T-helper 2 cell treated with Interferon-gamma antibody and Interleukin-4, amounts not matched to agents 100 ng/mL and 5 ng/mL, for 36 hours (primary cell): ENCODE measurements around the gene WFS1. TPM values are rescaled to one million over a fixed set of nuclear protein-coding genes. Genes with fewer than 3 reads are reported as not detected.

Experiments used
- intact Hi-C: fragments of 100-400 bp; cut with micrococcal nuclease; formaldehyde crosslinking; loops from one replicate; pipeline ENCODE4 v1.15.1; 2023
- total RNA-seq: library from RNA; stranded (reverse); gene quantifications from 2 replicates; pipeline ENCODE4 v1.2.3, GENCODE V29; 2022

The WFS1 gene
- total RNA-seq, 1 donor from 2014 or later = 2.6 TPM

DNA sequence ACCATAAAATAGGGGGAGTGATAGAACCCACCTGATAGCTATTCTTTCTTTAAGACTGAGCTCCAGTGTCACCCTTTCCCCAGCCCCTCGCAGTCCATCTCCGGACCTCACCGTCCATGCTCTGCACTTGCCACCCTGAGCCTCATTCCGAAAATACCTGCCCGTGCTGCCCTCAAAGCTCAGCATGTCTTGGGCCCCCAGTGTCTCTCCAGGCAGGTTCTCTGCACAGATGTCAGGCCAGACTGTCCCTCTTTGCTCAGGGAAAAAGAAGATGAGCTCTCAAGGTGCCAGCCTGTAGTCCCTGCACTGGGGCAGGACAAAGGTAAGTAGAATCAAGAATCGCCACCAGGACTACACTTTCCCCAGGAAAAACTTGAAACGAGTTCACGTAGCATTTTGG is 9.8 kb upstream of the WFS1 start:
- intact Hi-C loops = no loop called here

- intact Hi-C loops = no loop called here
These were observed 7.5 kb upstream of the WFS1 start for GRCh38 chr4:6262176-6262575.

DNA sequence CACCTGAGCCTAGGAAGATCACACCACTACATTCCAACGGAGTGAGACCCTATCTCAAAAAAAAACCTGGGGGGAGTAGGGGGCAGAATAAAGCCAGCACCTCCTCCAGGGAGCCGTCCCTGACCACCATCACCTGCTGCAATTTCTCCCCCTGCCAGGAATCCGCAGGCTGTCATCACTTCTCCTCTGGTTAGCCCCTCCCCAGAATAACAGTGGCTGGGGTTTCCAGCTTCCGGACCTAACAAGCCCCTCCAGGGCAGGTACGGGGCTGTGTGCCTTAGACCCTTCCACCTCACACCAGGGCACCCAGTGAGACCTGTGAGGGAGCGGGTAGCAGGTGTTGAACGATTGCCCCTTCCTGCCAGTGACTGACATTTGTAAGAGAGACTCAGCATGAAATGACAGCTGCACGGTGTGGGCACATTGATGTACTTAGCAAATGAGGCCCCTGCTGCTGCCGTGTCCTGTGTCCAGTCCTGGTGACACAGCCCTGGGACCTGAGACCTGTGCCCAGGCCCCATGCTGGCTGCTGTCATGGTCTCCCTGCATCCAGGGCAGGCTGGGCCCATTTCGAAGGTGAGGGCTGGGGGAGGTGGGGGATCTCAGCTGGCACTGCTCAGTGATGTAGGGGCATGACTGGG is 6.7 kb upstream of the WFS1 start:
- intact Hi-C loops = no loop called here

DNA sequence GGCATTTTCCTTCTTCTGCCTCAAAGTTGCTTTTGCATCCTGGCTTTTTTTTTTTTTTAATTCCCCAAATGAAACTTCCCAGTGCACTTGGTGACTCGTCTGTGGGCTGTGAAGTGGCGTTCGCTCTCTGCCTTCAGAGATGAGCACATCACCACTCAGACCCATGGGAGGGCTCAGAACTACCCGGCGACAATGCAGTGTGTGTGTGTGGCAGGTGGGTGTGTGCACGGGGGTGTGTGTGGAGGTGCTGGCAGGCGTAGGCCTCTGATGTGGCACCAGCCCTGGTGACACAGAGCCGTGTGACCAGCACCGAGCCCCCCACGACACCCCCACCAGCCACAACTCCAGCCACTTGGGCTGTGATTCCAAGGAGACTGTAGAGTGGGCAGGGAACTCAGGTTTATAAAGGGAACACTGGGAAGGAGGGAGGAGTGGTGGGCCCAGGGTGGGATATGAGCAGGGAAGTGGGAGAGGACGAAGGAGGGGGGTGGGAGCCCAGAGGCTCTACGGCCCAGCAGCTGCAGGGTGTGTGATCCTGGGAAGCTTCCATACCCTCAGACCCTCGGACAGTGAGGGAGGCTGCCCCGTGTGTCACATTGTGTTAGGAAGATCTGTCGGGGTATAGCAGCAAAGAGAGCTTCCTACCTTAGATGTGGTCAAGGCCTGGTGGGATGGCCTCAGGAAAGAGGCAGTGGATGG is 6.0 kb upstream of the WFS1 start:
- intact Hi-C loops = no loop called here

GRCh38 chr4:6264225-6264540 is 5.5 kb upstream of the WFS1 start:
- intact Hi-C loops = no loop called here

DNA sequence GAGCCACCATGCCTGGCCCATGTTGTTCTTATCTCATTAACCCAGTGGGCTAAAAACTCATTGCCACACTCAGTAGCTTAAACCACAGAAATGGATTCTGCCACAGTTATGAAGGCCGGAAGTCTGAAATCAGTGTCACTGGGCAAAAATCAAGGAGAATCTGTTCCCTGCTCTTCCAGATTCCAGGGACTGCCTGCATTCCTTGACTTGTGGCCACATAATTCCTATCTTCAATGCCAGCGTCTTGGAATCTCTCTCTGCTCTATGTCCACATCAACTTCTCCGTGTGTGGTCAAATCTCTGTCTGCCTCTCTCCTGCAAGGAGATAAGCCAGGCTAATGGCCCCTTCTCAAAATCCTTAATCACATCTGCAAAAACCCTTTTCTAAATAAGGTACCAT is 4.1 kb upstream of the WFS1 start:
- intact Hi-C loops = loop anchor here (5.0 kb wide), 2 partner anchors 63 to 377 kb away; partner anchors contain the start of genes JAKMIP1 and MRFAP1

DNA sequence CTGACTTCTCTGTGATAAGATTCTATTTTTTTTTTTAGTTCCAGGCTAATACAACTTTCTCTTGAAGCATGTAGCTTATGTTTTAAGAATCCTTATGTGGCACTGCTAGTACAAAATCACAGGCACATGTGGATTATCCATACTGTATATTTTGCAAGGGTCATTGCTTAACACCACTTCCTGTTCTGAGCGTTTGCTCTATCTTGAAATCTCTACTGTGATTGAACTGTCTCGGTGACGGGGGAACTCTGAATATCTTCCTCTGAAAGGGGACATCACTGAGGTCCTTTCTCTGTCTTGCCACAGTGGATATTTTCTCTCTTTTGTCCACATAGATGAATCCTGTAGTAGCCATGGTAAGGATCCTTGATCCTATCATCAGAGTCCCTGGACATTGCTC is 2.1 kb upstream of the WFS1 start:
- intact Hi-C loops = loop anchor here (5.0 kb wide), 2 partner anchors 65 to 375 kb away; partner anchors contain the start of genes JAKMIP1 and MRFAP1

DNA sequence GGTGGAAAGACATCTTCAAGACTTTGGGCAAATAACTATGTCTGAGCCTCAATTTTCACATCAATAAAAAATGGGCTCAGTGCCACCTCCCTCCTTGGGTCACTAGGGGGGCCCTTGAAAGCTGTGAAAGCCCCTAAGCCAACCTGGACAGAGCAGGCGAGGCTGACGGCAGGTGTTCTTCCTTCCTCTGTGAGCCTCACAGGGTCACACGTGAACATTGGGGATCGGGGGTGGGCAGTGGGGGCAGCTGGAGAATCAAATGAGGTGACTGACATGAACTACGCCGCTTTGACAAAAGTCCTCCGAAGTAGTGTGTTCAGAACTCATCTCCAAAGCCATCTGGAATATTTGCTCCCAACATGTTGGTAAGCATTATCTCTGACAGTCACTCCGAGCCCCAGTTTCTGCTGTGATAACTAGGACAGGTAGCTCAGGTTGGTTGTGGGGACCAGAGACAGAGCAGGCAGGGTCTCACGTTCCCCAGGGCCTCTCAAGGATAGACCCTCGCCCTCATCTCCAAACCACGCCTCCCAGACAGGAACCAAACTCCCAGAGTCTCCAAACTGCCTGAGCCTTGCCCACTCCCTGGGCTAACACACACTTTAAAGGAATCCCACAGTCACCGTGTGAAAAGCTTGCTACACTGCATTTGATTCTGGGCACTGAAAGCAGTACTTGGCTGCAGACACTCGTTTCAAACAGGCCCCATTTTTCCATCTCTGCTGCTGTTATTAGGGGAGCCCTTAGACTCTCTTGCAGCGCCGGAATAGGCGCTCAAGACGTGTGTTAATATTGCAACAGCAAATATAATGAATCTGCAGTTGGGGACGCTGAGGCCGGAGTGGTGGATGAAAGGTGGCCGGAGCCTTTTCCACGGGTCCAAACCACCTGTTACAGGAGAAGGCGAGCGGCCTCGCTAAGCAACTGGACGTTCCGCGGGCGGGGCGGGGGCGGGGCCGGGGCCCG is 717 bp upstream of the WFS1 start:
- intact Hi-C loops = loop anchor here (1.0 to 5.0 kb wide), 4 partner anchors 58 to 799 kb away; partner anchors contain the start of genes GRPEL1, JAKMIP1 and MRFAP1

DNA sequence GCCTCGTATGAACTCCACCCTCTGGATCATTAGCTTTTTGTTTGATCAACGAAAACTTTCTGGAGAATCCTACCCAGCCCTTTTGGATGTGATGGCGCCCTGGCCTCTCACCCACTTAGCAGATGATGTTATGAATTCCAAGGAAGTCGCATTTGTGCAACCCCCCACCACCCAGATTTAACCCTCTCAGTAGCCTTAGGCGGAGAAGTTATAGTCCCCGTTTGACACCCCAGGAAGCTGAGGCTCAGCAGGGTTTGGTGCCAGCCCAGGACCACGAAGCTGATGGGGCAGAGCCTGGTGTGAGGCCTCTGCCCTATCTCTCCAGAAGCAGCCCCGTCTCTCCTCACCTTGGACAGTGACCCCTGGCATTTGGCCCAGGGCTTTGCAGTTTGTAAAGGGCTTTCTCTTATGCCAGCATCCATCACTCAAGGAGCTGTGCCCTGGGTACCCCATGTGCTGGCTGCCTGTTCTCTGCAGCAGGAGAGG is 1.0 kb downstream of the WFS1 start:
- intact Hi-C loops = no loop called here

- intact Hi-C loops = no loop called here
These were observed 1.6 kb downstream of the WFS1 start for GRCh38 chr4:6271206-6271605.

DNA sequence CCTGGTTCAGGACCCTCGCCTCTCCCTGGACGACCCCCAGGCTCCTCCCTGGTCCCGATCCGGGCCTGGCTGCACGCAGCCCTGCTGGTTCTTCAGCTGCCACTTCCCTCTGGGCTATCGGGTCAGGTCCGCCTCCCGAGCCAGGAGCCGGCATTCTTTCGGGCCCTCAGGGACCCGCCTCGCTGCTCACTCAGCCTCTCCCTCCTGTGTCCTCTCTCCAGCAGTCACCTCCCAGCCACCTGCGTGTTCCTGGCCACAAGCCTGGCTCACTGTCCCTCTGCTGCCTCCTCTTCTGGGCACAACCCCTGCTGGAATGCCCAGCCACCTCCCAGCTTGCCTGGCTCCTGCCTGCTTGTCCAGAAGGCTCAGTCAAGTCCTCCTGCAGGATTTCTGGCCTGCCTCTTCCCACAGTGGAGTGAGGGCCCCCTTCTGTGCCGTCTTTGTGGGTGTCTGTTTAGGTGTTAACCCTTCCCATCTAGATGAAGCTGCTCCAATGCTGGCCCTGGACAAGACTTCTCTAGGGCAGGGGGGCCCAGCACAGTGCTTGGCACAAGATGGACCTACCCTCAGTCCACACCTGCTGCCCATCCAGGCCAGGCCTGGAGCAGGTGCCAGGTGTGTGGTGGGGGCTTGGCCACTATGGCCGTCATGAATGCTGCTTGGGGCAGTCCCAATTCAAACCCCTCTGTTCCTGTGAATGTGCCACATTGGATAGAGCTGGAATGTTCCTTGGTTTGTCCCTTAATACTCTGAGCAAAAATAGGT is 2.2 kb downstream of the WFS1 start:
- intact Hi-C loops = no loop called here

DNA sequence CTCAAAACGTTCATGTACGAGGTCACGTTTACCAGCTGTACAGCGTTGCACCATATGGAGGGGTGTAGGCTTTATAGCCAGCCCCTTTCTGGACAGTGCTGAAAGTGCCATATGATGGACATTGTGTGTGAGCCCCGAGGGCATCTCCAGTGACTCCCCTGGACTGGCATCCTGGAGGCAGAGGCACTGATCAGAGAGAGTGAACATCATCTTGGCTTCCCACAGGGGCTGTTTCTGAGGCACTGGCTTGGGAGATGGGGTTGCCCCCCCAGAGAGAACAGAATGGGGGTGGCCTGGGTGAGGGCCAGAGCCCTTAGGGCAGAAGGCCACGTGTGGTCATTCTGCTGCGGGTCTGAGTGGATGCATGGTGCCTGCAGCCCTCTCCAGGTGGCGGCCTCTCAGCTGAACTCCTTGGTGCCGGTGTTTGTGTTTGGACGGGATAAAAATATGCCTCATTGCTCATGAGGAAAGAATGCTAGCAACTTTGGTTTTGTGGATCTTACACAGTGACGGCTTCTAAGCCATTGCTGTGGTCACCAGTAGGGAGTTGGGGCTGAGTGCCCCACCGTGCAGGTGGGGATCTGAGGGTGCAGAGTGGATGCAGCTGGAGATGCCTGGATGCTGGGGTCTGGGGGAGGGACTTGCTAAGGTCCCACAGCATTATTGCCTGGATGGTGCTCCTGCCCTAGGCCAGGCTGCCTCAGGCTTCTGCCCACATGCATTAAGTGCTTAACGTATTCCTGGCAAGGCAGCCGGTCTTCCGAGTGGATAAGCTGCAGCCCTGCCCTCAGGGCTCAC is 3.4 kb downstream of the WFS1 start:
- intact Hi-C loops = no loop called here

DNA sequence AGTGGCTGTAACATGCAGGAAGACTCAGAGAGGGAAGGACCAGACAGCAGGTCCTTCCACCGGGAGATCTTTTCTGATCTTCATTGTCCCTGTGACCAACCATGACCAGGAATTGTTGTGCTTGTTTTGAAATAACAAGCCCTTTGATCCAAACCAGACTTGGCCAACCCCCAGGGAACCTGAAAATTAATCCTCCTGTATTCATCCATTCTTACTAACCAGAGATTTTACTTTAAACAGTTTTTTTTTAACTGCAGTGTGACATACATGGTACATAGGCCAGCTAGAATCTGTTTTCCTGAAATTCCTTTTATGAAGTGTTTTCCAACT is 4.0 kb downstream of the WFS1 start:
- intact Hi-C loops = no loop called here

GRCh38 chr4:6275351-6275750 is 5.7 kb downstream of the WFS1 start:
- intact Hi-C loops = no loop called here

- intact Hi-C loops = no loop called here
These were observed 6.5 kb downstream of the WFS1 start for GRCh38 chr4:6275898-6276806.

- intact Hi-C loops = no loop called here
These were observed 7.6 kb downstream of the WFS1 start for GRCh38 chr4:6277139-6277802.

- intact Hi-C loops = no loop called here
These were observed 8.5 kb downstream of the WFS1 start for GRCh38 chr4:6277935-6278800.

GRCh38 chr4:6278801-6279197 is 9.1 kb downstream of the WFS1 start:
- intact Hi-C loops = no loop called here
